GM12892 (cell line): ENCODE data around the gene SPTLC3.

Source experiments
- POLR2A ChIP-seq: IDR thresholded peaks from 2 replicates; pipeline ENCODE4 v1.6.1; 2011; ENCODE audit warnings: low read depth, low read length, control low read depth
- POLR2AphosphoS5 ChIP-seq: IDR thresholded peaks from 2 replicates; pipeline ENCODE4 v1.6.1; 2011; ENCODE audit warnings: low read depth, low read length, control low read depth
- TAF1 ChIP-seq: IDR thresholded peaks from 2 replicates; pipeline ENCODE4 v1.6.1; 2011; ENCODE audit warnings: low read depth, mild to moderate bottlenecking, control low read depth, low read length, borderline replicate concordance

- no peak for TF ChIP-seq POLR2A
- no peak for TF ChIP-seq TAF1
- TF ChIP-seq POLR2AphosphoS5, result no peak
Measured at GRCh38 chr20:13118676-13119075, 109.9 kb downstream of the SPTLC3 start.
